Measurements from ENCODE around the gene PRXL2C.

PRXL2C gene

DNA sequence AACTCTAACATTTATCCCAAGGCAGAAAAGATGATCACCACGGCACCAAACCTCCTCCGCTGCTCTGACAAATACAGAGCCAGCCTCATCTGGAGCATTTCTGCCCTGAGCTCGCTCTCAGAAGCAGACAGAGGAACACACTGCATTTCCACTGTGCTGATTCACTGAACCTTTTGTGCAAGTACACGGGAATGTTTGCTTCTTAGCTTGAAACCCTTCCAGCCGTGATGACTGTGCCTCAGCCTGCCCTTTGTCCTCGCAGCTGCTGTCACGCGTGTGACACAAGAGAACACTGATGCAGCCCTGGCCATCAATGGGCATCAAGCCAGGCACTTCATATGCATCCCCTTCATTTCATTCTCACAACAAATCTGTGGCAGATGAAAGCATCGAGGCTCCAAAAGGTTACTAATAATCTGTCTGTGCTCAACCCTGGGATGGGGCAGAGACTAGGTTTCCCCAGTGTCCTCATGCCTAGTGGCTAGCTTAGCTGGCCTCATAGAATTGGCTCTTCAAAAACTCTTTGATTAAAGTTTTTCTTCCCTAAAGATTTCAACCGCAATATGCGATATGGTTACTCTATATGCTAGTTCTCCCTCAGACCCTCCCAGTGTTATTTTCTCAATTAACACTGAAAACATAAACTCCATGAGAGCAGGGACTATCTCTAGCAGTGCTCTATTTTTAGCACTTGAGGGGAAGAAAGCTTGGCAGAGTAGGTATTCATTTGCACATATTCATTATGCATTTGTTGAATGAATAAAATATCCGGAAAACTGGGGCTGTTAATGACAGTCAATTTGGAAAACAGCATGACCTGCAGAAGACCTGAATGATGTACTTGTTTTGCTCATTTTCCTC lies 42.8 kb downstream of the PRXL2C start:
- DNase-seq (ENCODE audit: low read depth in 2 of 2): no peak

DNA sequence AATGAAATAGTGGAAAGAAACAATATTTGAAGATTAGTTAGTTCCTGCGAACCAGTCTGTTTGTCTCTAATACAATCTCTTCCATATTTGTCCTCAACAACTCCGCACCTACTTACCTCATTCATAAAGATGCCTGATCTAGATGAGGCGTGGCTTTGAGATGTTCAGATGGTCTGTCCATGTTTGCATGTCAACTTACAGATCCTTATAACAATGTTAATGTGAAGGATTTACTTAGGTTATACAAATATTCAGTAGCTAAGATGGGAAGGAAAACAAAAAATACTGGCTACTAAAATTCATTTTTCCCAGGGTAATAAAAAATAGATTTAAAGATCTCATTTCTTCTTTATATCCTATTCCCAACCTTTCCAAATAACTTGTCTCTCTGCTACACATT lies 43.8 kb downstream of the PRXL2C start:
- DNase-seq (ENCODE audit: low read depth in 2 of 2): no peak

DNA sequence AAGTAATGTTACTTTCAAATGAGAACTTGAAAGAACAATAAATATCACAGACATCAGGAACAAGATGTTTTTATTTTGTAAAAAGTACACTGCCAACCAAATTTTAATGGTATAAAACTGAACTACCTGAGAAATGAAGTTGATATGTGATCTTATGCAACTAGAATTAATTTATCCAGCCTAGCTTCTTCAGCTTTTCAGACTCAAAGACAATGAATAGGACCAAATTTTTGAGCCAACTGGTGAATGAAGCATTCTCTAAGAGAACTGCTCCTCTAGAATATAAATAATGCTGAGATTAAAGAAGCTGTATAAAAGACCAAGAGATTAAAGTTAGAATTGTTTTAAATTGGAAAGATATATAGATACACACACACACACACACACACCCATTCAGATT lies 45.4 kb downstream of the PRXL2C start:
- DNase-seq (ENCODE audit: low read depth in 2 of 2): no peak

DNA sequence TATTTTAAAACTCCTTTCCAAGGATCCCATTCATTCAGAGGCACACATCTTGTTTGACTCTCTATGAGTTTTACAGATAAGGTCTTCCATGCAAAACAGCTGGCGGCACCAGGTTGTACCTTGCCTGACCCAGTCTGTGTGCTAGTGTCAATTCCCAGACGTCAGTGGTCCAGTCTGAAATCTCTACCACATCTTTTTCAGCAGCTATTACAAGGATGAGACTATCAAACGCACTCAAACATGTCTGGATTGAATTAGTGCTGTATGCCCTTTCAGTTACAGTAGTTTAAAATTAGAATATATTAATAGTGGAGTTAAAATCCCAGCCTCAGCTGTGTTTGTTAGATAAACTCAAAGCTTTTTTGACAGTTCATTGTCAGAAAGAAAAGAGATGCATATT lies 47.1 kb downstream of the PRXL2C start:
- no peak for DNase-seq (ENCODE audit: low read depth in 2 of 2)

DNA sequence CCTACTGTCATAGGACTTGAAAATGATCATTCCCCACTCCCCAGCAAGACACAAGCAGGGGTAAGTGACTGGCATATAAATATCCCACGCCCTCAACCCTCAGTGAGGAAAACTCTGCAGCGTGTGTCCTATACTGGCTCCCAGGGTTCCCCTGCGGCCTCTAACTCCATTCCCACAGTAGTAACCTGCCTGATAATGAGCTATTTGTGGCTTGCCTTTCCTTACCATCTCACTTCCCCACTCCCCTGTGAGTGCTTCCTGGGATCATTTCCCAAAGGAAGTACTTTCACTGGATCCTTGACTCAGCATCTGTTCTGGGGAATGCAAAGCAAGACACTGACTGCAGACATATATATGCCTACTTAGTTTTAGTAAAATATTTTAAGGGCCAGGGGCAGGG lies 49.8 kb downstream of the PRXL2C start:
- no peak for DNase-seq (ENCODE audit: low read depth in 2 of 2)

DNA sequence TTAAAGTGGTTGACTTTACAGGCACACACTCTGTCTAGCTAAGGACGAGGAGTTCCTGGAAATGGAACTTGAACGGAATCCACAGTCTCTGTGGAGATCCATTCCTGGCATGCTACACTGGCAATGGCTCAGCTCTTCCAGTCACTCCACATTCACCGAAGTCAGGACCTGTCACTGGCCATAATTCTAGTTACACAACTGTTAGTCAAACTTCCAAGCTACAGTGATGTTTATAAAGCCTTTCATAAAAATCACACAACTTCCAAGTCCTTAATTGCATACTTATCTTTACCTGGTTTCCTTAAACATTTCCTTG lies 51.2 kb downstream of the PRXL2C start:
- no peak for DNase-seq (ENCODE audit: low read depth in 2 of 2)

DNA sequence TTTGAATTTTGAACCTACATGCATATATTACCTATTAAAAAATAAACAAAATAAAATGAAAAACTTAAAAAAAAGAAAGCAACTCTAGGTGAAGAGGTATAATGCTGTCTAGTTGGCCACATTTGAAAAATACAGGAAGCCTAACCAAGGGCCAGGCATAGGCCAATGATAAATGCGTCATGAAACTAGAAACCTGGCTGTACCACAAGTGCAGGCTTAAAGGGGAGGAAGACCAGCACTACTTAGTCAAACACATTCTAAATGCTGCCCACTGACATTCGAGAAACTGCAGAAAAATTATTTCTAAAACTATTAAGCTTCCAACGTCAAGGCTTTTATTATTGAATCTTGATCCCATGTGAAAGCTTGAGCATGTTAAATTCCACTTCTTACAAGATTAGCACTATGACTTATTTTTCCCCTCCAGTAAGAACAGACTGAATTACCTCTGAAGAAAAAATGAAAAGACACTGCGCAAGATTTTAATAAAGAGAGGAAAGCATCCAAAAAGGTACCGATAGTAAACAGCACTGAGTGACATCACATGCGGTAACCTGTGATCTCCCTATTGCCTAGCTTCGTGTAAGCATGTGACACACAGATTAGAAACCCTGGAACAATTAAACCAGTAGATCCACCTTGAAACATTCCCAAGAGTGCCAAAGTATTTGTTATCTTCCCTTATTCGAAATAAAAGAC lies 51.7 kb downstream of the PRXL2C start:
- DNase-seq (ENCODE audit: low read depth in 2 of 2): no peak

DNA sequence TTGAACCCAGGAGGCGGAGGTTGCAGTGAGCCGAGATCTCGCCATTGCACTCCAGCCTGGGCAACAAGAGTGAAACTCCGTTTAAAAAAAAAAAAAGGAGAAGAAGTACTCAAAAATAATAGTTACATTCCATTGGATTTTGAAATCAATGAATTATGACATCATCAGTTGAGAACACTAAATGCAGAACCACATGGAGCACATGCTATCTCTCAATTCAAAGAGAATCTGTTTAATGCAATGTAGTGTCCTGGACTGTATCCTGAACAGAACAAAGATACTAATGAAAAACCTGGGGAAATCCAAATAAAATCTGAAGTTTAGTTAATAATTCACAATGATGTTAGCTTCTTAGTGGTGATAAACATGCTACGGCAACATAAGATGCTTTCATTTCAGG lies 55.8 kb downstream of the PRXL2C start:
- DNase-seq (ENCODE audit: low read depth in 2 of 2): no peak

DNA sequence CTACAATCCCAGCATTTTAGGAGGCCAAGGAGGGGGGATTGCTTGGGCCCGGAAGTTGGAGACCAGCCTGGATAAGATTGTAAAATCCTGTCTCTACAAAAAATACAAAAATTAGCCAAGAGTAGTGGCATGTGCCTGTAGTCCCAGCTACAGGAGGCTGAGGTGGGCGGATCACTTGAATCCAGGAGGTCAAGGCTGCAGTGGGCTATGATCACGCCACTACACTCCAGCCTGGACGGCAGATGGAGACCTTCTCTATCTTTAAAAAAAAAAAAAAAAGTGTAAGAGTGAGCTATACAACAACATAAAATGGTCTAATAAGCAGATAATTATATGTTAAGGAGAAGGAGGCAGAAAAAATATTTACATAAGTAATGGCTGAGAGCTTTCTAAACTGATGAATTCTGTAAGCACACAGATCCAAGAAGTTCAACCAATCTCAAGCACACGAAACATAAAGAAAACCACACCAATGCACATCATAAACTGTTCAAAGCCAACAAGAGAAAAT lies 58.5 kb downstream of the PRXL2C start:
- no peak for DNase-seq (ENCODE audit: low read depth in 2 of 2)
